Measurements from ENCODE around the gene ACTG2.
"Not testable (repeated sequence)": the region's sequence is repeated elsewhere in the genome, so short reads cannot be mapped to it uniquely, and the experiment has no call there.

Gene ACTG2

DNA sequence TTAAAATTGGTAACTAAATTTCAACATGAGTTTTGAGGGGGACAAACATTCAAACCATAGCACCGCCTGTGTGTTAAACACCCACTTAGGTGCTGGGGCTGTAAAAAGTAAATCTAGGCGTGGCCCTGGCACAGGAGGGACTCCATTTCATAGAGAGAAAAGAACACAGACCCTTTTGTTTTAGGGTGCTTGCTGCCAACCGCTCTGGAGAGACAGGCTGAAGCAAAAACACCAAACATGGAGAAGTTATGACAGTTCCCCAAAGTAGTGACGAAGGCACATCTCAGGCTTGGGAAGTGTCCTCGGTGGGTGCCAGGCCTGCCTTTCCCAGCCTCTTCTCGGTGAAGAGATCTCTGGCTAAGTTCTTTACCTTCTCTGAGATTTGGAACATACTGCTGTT is 5.1 kb downstream of the ACTG2 start:
- Mint-ChIP-seq H3K36me3 (no peaks in the 10 kb centered on the region), H3K27ac (no peak overlapping the region), H3K9me3 (no peaks in the 10 kb centered on the region), H3K4me1 (peaks cover 54% of the 10 kb centered on the region), H3K4me3 (no peak overlapping the region), H3K27me3 (peaks cover 24% of the 10 kb centered on the region)
- CTCF ChIA-PET, result no interaction called here
- no peak for DNase-seq

DNA sequence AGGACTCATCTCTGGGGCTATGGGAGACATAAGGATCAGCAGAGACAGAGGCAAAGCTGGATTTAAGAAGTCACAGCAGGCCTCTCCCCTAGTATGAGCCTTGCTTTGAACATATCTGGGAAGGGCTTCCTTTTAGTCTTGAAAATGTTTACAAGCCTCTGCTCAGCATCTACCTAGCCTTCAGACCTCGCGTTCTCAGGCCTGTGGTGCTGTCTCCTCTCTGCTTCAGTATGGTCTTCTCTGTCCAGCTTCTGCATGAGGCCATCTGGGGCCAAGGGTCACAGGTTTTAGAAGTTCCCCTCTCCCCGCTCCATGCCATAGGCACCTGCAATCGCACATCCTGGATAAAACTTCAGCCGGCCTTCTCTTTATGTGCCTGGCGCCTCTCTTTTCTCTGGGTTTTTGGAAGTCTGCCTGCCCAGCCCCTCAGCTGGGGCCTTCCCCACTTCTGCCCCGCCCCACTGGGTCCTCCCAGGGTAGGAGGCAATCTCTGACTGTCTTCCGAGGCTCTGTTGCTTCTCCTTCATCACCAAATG is 7.1 kb downstream of the ACTG2 start:
- no peaks in the 10 kb centered on the region for H3K36me3 Mint-ChIP-seq
- H3K4me3 Mint-ChIP-seq, result no peak overlapping the region
- CTCF ChIA-PET, result interaction anchor here (1.3 kb wide), 1 partner anchor 8 kb away, joined by 7 read pairs; no protein-coding TSS in a partner anchor
- H3K4me1 Mint-ChIP-seq, result peaks cover 40% of the 10 kb centered on the region
- peaks cover 28% of the 10 kb centered on the region for H3K27me3 Mint-ChIP-seq
- no peak for DNase-seq
- H3K9me3 Mint-ChIP-seq, result no peaks in the 10 kb centered on the region
- no peak overlapping the region for H3K27ac Mint-ChIP-seq

DNA sequence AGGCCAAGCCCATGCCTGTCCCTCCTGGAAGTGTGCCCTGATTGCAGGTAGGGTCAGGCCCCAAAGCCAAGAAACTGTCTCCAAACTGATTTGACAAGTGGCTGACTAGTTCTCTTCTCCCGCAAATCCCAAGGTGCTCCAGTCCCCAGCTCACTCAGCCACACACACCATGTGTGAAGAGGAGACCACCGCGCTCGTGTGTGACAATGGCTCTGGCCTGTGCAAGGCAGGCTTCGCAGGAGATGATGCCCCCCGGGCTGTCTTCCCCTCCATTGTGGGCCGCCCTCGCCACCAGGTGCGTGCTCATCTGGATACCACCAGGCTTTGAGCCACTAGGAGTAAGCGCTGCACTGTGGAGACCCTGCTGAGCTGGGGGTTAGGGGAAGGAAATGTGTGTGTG is 8.3 kb downstream of the ACTG2 start:
- CTCF ChIA-PET, result no interaction called here
- Mint-ChIP-seq H3K9me3 (no peaks in the 10 kb centered on the region), H3K4me3 (no peak overlapping the region), H3K36me3 (no peaks in the 10 kb centered on the region), H3K27me3 (peaks cover 28% of the 10 kb centered on the region), H3K27ac (no peak overlapping the region), H3K4me1 (peaks cover 29% of the 10 kb centered on the region)
- DNase-seq, result no peak

DNA sequence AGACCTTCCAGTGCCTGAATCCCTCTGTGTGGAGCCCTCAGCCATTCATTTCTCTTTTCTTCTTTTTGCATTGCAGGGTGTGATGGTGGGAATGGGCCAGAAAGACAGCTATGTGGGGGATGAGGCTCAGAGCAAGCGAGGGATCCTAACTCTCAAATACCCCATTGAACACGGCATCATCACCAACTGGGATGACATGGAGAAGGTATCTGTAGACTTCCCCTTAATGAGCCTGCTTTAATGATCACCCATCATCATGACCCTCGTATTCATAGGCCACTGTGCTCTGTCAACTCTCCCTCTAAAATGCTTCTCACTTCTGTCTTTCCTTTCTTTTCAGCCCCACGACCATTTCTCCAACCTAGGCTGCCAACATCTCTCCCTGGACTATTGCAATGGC is 9.5 kb downstream of the ACTG2 start:
- Mint-ChIP-seq H3K4me1 (peaks cover 18% of the 10 kb centered on the region), H3K27me3 (peaks cover 23% of the 10 kb centered on the region), H3K27ac (no peak overlapping the region), H3K4me3 (no peak overlapping the region), H3K36me3 (no peaks in the 10 kb centered on the region), H3K9me3 (no peaks in the 10 kb centered on the region)
- no peak for DNase-seq
- CTCF ChIA-PET, result interaction anchor here (1.9 kb wide), 1 partner anchor 76 kb away, joined by 5 read pairs; no protein-coding TSS in a partner anchor

DNA sequence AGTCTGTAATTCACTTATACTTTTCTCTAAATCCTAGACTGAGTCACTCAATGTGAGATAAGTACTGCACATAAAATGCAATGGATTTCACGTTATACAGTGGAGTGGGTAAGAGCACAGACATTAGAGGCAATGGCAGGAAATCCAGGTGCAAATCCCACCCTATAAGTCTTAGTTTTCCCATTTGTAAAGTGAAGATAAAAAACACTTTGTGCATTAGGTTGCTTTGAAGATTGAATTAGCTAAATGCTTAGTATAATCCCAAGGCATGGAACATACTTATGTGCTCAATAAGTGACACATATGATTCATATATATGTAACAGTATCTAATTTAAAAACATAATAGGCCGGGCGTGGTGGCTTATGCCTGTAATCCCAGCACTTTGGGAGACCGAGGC is 10.5 kb downstream of the ACTG2 start:
- H3K4me3 Mint-ChIP-seq, result no peak overlapping the region
- H3K36me3 Mint-ChIP-seq, result no peaks in the 10 kb centered on the region
- no peaks in the 10 kb centered on the region for H3K9me3 Mint-ChIP-seq
- no peak for DNase-seq
- CTCF ChIA-PET, result interaction anchor here (1.9 kb wide), 1 partner anchor 77 kb away, joined by 5 read pairs; no protein-coding TSS in a partner anchor
- H3K4me1 Mint-ChIP-seq, result peaks cover 11% of the 10 kb centered on the region
- H3K27me3 Mint-ChIP-seq, result peaks cover 22% of the 10 kb centered on the region
- no peak overlapping the region for H3K27ac Mint-ChIP-seq

DNA sequence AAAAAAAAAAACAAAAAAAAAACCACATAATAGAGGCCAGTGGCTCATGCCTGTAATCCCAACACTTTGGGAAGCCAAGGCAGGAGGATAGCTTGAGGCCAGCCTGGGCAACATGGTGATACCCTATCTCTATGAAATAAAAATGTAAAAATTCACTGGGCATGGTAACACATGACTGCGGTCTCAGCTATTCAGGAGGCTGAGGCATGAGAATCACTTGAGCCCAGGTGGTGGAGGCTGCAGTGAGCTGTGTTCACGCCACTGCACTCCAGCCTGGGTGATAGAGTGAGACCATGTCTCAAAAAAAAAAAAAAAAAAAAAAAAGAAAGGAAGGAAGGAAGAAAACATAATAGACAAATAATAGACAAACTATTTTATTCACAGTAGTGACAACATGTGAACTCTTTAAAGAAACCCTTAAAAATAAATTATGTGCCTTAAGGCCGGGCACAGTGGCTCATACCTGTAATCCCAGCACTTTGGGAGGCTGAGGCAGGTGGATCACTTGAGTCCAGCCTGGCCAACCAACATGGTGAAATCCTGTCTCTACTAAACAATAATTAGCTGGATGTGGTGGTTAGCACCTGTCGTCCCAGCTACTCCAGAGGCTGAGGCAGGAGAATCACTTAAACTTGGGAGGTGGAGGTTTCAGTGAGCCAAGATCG is 11.3 kb downstream of the ACTG2 start:
- CTCF ChIA-PET, result interaction anchor here (1.9 kb wide), 1 partner anchor 77 kb away, joined by 5 read pairs; no protein-coding TSS in a partner anchor
- H3K36me3 Mint-ChIP-seq, H3K9me3 Mint-ChIP-seq, H3K4me3 Mint-ChIP-seq, DNase-seq, H3K27ac Mint-ChIP-seq: not testable (repeated sequence)
- Mint-ChIP-seq H3K27me3 (peaks cover 22% of the 10 kb centered on the region), H3K4me1 (peaks cover 11% of the 10 kb centered on the region)

DNA sequence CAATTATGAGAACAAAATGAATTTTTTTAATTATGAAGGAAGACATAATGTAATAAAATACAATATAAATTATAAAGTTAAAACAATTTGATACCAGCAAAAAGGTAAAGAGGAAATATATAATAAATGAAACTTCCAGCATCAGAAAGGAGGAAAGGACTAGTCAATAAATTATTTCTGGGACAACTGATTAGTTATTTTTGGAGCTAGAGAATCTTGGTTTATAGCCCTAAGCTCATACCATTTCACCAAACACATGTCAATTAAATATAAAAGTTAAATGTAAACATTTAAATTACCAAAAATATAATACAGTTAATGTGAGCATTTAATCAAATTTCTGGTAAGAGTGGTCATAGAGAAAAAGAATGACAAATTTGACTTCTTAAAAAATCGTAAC is 12.1 kb downstream of the ACTG2 start:
- no peak for DNase-seq
- no peaks in the 10 kb centered on the region for H3K9me3 Mint-ChIP-seq
- no peaks in the 10 kb centered on the region for H3K36me3 Mint-ChIP-seq
- CTCF ChIA-PET, result no interaction called here
- peaks cover 11% of the 10 kb centered on the region for H3K4me1 Mint-ChIP-seq
- no peak overlapping the region for H3K27ac Mint-ChIP-seq
- peaks cover 20% of the 10 kb centered on the region for H3K27me3 Mint-ChIP-seq
- no peak overlapping the region for H3K4me3 Mint-ChIP-seq

DNA sequence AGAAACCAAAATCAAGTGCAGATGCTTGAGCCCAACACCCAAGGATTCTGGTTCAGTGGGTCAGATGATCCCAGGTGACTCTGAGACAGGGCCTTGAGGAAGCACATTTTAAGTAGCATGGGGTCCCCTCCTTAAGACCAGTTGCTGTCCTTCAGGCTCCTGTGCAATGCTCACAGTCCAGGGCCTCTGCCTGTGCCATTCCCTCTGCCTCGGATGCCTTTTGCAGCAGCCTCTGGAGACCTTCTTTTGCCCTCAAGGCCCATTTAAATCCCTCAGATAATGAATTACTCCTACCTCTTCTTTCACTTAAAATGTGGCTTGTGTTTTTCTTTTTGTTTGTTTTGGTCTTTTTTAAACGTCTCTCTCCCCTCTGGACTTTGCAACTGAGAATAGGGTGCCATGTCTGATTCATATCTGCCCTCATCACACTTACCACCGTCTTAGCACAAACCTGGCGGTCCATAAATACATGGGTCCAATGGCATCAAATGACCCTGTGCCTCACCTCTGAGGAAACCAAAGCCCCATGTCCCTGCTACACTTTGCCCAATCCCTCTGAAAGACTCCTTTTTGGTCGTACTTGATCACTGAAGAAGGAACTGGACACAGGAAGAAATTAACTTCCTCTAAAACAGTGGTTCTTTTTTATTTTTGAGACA is 14.2 kb downstream of the ACTG2 start:
- H3K4me3 Mint-ChIP-seq, result no peak overlapping the region
- no peaks in the 10 kb centered on the region for H3K36me3 Mint-ChIP-seq
- H3K4me1 Mint-ChIP-seq, result peaks cover 6% of the 10 kb centered on the region
- no peaks in the 10 kb centered on the region for H3K9me3 Mint-ChIP-seq
- peaks cover 11% of the 10 kb centered on the region for H3K27me3 Mint-ChIP-seq
- CTCF ChIA-PET, result interaction anchor here (0.6 to 4.2 kb wide), 9 partner anchors 7 to 428 kb away, joined by 3 to 37 read pairs (median 12); partner anchors contain the start of genes BOLA3 and STAMBP
- no peak for DNase-seq
- no peak overlapping the region for H3K27ac Mint-ChIP-seq

DNA sequence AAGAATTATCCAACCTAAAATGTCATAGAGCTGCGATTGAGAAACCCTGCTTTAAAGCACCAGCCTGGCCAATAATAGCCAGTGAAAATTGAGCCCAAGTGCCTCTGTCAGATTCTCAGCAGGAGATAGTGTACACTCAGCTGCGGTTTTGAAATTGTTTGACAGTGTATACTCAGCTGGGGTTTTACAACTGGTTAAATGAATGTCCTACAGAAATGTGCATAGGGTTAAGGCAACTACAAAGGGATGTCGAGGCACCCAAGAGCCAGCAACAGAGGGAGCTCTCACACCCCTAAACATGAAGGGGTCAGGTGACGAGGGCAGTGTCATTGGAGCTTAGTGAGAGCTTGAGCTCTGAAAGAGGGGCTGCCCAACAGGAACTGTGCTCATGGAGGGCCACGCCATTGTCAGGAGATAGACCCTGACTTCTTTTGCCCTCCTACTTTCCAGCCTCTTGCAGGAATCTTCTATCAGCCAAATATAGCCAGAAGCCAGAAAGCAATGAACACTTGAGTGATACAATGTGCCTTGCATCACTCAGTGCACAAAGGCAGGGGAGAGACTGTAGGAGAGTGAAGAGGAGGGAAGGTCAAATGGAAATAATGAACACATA is 15.1 kb downstream of the ACTG2 start:
- peaks cover 4% of the 10 kb centered on the region for H3K27me3 Mint-ChIP-seq
- H3K9me3 Mint-ChIP-seq, result no peaks in the 10 kb centered on the region
- no peaks in the 10 kb centered on the region for H3K36me3 Mint-ChIP-seq
- peak; percentile 73 for DNase-seq
- no peak overlapping the region for H3K4me3 Mint-ChIP-seq
- H3K4me1 Mint-ChIP-seq, result no peaks in the 10 kb centered on the region
- CTCF ChIA-PET, result interaction anchor here (0.6 to 4.2 kb wide), 17 partner anchors 8 to 427 kb away, joined by 3 to 37 read pairs (median 5); partner anchors contain the start of genes BOLA3 and STAMBP
- no peak overlapping the region for H3K27ac Mint-ChIP-seq

DNA sequence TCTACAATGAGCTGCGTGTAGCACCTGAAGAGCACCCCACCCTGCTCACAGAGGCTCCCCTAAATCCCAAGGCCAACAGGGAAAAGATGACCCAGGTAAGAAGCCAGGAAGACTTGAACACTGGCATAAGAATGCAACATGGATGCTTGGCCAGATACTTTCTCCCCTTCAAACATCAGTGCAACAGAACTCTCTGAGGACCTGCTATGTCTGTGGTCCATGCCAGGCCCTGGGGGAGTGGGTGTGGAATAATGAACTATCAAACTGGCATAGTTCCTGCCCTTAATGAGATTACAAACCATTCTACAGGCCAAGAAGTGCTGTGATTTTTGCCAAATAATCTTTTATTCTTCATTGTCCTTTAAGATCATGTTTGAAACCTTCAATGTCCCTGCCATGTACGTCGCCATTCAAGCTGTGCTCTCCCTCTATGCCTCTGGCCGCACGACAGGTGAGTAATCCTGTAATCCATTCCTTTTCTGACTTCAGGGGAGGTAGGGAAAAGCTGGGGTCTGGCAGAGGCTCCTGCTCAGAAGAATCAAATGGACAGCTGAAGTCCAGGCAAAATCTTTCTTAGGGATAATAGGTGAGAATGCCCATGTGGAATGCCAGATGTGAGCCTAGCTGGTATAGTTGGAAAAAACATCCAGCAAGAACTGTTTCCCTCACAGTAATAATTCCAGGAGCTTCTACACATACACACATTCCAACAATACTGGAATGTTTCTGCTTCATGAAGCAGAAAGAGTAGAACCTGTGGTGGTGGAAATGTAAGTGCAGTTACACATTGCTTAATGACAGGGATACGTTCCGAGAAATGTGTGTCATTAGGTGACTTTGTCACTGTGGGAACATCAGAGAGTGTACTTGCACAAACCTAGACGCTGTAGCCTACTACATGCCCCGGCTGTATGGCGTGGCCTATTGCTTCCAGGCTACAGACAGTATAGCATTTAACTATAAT is 16.2 kb downstream of the ACTG2 start:
- DNase-seq, result no peak
- CTCF ChIA-PET, result interaction anchor here (0.5 to 4.2 kb wide), 12 partner anchors 9 to 674 kb away, joined by 3 to 37 read pairs (median 6); partner anchors contain the start of gene BOLA3
- no peaks in the 10 kb centered on the region for H3K36me3 Mint-ChIP-seq
- H3K4me3 Mint-ChIP-seq, result no peak overlapping the region
- peaks cover 2% of the 10 kb centered on the region for H3K27me3 Mint-ChIP-seq
- no peak overlapping the region for H3K27ac Mint-ChIP-seq
- H3K9me3 Mint-ChIP-seq, result no peaks in the 10 kb centered on the region
- H3K4me1 Mint-ChIP-seq, result no peaks in the 10 kb centered on the region

DNA sequence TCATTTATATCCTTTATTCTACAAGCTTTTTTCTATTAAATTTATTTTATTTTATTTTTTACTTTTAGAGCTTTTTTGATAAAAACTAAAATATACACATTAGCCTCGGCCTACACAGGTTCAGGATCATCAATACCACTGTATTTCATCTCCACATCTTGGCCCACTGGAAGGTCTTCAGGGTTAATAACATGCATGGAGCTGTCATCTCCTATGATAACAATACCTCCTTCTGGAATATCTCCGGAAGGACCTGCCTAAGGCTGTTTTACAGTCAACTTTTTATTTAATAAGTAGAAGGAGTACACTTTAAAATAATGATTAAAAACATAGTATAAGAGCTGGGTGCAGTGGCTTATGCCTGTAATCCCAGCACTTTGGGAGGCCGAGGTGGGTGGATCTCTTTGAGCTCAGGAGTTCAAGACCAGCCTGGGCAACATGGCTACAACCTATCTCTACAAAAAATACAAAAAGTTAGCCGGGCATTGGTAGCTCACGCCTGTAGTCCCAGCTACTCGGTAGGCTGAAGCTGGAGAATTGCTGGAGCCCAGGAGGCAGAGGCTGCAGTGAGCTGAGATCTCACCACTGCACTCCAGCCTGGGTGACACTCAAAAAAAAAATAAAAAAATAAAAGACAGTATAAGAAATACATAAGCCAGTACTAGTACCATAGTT is 18.2 kb downstream of the ACTG2 start:
- DNase-seq, result no peak
- Mint-ChIP-seq H3K4me3 (no peak overlapping the region), H3K36me3 (no peaks in the 10 kb centered on the region), H3K9me3 (no peaks in the 10 kb centered on the region), H3K27me3 (no peaks in the 10 kb centered on the region), H3K4me1 (peaks cover 7% of the 10 kb centered on the region), H3K27ac (no peak overlapping the region)
- CTCF ChIA-PET, result interaction anchor here (0.9 to 2.1 kb wide), 6 partner anchors 8 to 236 kb away, joined by 3 to 11 read pairs (median 4); partner anchors contain the start of gene BOLA3

DNA sequence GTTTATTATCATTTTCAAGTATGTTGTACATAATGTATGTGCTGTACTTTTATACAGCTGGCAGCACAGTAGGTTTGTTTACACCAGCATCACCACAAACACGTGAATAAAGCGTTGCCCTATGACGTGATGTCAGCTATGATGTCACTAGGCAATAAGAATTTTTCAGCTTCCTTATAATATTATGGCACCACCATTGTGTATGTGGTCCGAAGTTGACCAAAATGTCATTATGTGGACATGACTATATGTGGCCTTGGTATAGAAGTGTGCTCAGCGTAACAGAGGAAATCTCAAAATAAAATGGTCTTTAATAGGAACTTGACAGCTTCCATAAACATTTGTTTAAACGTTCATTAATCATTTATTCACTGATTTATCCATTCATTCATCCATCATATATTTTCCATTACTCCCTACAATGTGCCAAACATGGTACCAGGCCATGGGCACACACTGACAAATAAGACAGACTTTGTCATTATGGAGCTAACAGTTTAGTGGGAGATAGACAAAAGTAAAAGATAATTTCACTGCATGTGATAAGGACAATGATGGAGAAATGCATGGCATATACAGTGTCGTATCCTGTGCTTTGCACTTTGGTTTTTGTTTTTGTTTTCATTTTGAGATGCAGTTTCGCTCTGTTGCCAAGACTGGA is 18.9 kb downstream of the ACTG2 start:
- no peaks in the 10 kb centered on the region for H3K9me3 Mint-ChIP-seq
- no peak overlapping the region for H3K4me3 Mint-ChIP-seq
- H3K27ac Mint-ChIP-seq, result no peak overlapping the region
- peaks cover 7% of the 10 kb centered on the region for H3K4me1 Mint-ChIP-seq
- CTCF ChIA-PET, result interaction anchor here (1.1 to 2.1 kb wide), 3 partner anchors 9 to 236 kb away, joined by 3 to 11 read pairs (median 4); partner anchors contain the start of gene BOLA3
- no peaks in the 10 kb centered on the region for H3K27me3 Mint-ChIP-seq
- no peak for DNase-seq
- H3K36me3 Mint-ChIP-seq, result no peaks in the 10 kb centered on the region

Data from activated naive CD4-positive, alpha-beta T cell treated with anti-CD3 and anti-CD28 coated beads, Interleukin-2, amount 10 ng/mL, durations not matched to agents 7 days and 5 days (primary cell).